HFFc6 (cell line): ENCODE data around the gene GRM5. TPM values are rescaled to one million over a fixed set of nuclear protein-coding genes. Genes with fewer than 3 reads are reported as not detected.

Experiments
- DNase-seq: peaks from one replicate; pipeline ENCODE4 v3.0.0-alpha.2; 2018
- H3K27ac Mint-ChIP-seq: 2 replicates; pipeline ENCODE4 v1.8.0; 2020; ENCODE audit warnings: mild to moderate bottlenecking, mixed read lengths
- H3K27me3 Mint-ChIP-seq: 2 replicates; pipeline ENCODE4 v1.8.0; 2021; ENCODE audit warnings: mild to moderate bottlenecking, moderate library complexity, mixed read lengths; ENCODE audit not compliant: insufficient read depth
- H3K36me3 Mint-ChIP-seq: 2 replicates; pipeline ENCODE4 v1.8.0; 2021; ENCODE audit warnings: low read depth, mixed read lengths
- H3K4me1 Mint-ChIP-seq: 2 replicates; pipeline ENCODE4 v1.8.0; 2020; ENCODE audit warnings: low read depth, mixed read lengths
- H3K4me3 Mint-ChIP-seq: 2 replicates; pipeline ENCODE4 v1.8.0; 2020; ENCODE audit warnings: mild to moderate bottlenecking, moderate library complexity, mixed read lengths
- H3K9me3 Mint-ChIP-seq: 2 replicates; pipeline ENCODE4 v1.8.0; 2020; ENCODE audit warnings: mild to moderate bottlenecking, mixed read lengths
- CTCF ChIP-seq: fragments of 200-600 bp; sonication (generic); IDR thresholded peaks from 2 replicates; pipeline ENCODE4 v1.5.0; 2021; ENCODE audit warnings: antibody characterized with exemption, mild to moderate bottlenecking
- total RNA-seq, 6 experiments: library from RNA; stranded (reverse); fragmentation: NEBNext Ultra II Directional; extraction: Animal tissue kit (Norgen Biotek cat#: 25700); gene quantifications; 2 replicates in 1 of 6; 3 replicates in 5 of 6; pipeline ENCODE4 v1.2.3, GENCODE V29; 2021

Gene GRM5
- total RNA-seq, 6 experiments from 2014 or later, result 0.12 TPM; not detected in 5

GRCh38 chr11:88770475-88771079, 295.2 kb downstream of the GRM5 start:
- Mint-ChIP-seq H3K36me3 (no peaks in the 10 kb centered on the region), H3K4me1 (no peaks in the 10 kb centered on the region), H3K27me3 (no peaks in the 10 kb centered on the region), H3K27ac (no peak overlapping the region), H3K9me3 (peaks cover 19% of the 10 kb centered on the region), H3K4me3 (no peak overlapping the region)
- no peak for DNase-seq
- no peak for TF ChIP-seq CTCF

GRCh38 chr11:88744140-88744539, 321.6 kb downstream of the GRM5 start:
- Mint-ChIP-seq H3K27ac (no peak overlapping the region), H3K4me1 (no peaks in the 10 kb centered on the region), H3K9me3 (peaks cover 27% of the 10 kb centered on the region), H3K4me3 (no peak overlapping the region), H3K27me3 (no peaks in the 10 kb centered on the region; the same call in 1 of the 2 replicates), H3K36me3 (no peaks in the 10 kb centered on the region)
- DNase-seq, result no peak
- no peak for TF ChIP-seq CTCF

- Mint-ChIP-seq H3K36me3 (no peaks in the 10 kb centered on the region), H3K27me3 (no peaks in the 10 kb centered on the region; the same call in 1 of the 2 replicates)
These were observed 326.3 kb downstream of the GRM5 start for GRCh38 chr11:88739524-88739923.

GRCh38 chr11:88709567-88709966, 356.2 kb downstream of the GRM5 start:
- peaks cover 6% of the 10 kb centered on the region; the same call in 1 of the 2 replicates for H3K9me3 Mint-ChIP-seq
- H3K36me3 Mint-ChIP-seq, result peaks cover 5% of the 10 kb centered on the region; the same call in 1 of the 2 replicates
- H3K4me1 Mint-ChIP-seq, result no peaks in the 10 kb centered on the region
- no peaks in the 10 kb centered on the region for H3K27me3 Mint-ChIP-seq
- no peak for DNase-seq
- no peak overlapping the region for H3K27ac Mint-ChIP-seq
- TF ChIP-seq CTCF, result no peak
- H3K4me3 Mint-ChIP-seq, result no peak overlapping the region

More at GRCh38 chr11:88739524-88739923, 326.3 kb downstream of the GRM5 start:
- DNase-seq, result no peak
- H3K4me3 Mint-ChIP-seq, result no peak overlapping the region
- peaks cover 10% of the 10 kb centered on the region; the same call in 1 of the 2 replicates for H3K9me3 Mint-ChIP-seq
- TF ChIP-seq CTCF, result no peak
- H3K27ac Mint-ChIP-seq, result no peak overlapping the region
- H3K4me1 Mint-ChIP-seq, result no peaks in the 10 kb centered on the region

GRCh38 chr11:88704485-88704884, 361.3 kb downstream of the GRM5 start:
- H3K9me3 Mint-ChIP-seq, result peaks cover 6% of the 10 kb centered on the region; the same call in 1 of the 2 replicates
- no peaks in the 10 kb centered on the region for H3K27me3 Mint-ChIP-seq
- no peak overlapping the region for H3K27ac Mint-ChIP-seq
- no peak overlapping the region for H3K4me3 Mint-ChIP-seq
- peaks cover 5% of the 10 kb centered on the region; the same call in 1 of the 2 replicates for H3K36me3 Mint-ChIP-seq
- DNase-seq, result no peak
- H3K4me1 Mint-ChIP-seq, result no peaks in the 10 kb centered on the region
- no peak for TF ChIP-seq CTCF
